GM19351 (cell line): ENCODE data around the gene KCNK13.
"Not testable (repeated sequence)": the region's sequence is repeated elsewhere in the genome, so short reads cannot be mapped to it uniquely, and the experiment has no call there.

Experiments
- ATAC-seq: cut with Tn5 transposase; IDR thresholded peaks from one replicate; pipeline ENCODE4 v1.9.1; 2021; ENCODE audit warnings: mild to moderate bottlenecking, moderate library complexity; ENCODE audit not compliant: unreplicated experiment

KCNK13 gene

GRCh38 chr14:90060965-90061684 lies 669 bp upstream of the KCNK13 start:
- peak; percentile 27 for ATAC-seq

DNA sequence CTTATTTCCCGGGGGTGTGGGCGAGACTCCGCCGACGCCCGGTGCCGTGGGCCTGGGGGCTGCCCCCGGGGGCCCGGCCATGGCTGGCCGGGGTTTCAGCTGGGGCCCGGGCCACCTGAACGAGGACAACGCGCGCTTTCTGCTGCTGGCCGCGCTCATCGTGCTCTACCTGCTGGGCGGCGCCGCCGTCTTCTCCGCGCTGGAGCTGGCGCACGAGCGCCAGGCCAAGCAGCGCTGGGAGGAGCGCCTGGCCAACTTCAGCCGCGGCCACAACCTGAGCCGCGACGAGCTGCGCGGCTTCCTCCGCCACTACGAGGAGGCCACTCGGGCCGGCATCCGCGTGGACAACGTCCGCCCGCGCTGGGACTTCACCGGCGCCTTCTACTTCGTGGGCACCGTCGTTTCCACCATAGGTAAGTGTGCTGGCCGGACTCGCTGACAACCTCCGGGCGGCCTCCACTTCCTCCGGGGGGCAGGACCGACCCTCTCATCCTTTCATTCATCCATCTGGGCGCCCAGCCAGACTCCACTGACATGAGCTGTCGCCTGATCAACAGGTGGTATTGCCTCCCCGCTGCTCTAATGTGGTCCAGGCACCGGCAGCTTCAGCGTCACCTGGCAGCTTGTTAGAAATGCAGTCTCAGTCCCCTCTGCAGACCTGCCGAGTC lies 467 bp downstream of the KCNK13 start:
- no peak for ATAC-seq

GRCh38 chr14:90062822-90063539 lies 1.2 kb downstream of the KCNK13 start:
- no peak for ATAC-seq

GRCh38 chr14:90072350-90072749 lies 10.6 kb downstream of the KCNK13 start:
- ATAC-seq = no peak

DNA sequence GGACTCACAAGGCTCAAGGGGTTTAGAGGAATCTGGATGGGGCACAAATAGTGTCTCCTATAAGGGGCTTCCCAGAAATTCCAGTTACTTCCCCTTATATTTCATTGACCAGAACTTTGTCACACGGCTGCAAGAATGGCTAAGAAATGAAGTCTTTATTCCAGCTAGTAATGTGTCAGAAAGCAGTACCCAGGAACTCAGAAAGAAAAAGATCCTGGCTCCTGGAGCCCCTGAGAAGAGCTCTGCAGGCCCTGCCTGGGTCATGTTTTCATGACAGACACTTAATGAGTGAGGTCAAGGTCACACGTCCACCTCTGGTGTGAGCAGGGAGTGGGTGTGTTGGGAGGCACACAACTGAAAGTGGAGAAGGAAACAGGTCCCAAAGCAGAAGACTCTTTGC lies 17.8 kb downstream of the KCNK13 start:
- ATAC-seq = no peak

DNA sequence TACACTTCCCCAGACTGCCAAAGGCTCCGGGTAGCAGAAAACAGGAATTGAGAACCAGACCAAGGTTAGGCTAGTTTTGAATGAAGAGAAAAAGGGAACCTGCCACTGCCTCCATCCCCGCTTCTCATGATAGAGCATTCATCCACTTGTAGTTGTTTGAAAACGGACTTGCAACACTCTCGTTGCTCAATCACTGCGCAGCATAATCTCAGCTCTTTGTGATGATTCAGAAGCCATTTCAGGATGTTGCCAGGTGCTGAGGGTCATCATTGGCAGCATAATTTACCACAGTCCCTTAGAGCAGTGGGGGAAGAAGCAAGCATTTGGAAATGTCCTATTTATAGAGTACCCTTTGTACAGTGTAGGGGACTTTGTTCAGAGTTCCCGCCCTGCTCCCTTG lies 25.6 kb downstream of the KCNK13 start:
- ATAC-seq = no peak

GRCh38 chr14:90088176-90088575 lies 26.4 kb downstream of the KCNK13 start:
- ATAC-seq = no peak

GRCh38 chr14:90089486-90089885 lies 27.7 kb downstream of the KCNK13 start:
- not testable (repeated sequence) for ATAC-seq

- ATAC-seq = no peak
These were observed 29.6 kb downstream of the KCNK13 start for GRCh38 chr14:90091393-90091792.

GRCh38 chr14:90093942-90094595 lies 32.3 kb downstream of the KCNK13 start:
- no peak for ATAC-seq

GRCh38 chr14:90095096-90095495 lies 33.3 kb downstream of the KCNK13 start:
- no peak for ATAC-seq

DNA sequence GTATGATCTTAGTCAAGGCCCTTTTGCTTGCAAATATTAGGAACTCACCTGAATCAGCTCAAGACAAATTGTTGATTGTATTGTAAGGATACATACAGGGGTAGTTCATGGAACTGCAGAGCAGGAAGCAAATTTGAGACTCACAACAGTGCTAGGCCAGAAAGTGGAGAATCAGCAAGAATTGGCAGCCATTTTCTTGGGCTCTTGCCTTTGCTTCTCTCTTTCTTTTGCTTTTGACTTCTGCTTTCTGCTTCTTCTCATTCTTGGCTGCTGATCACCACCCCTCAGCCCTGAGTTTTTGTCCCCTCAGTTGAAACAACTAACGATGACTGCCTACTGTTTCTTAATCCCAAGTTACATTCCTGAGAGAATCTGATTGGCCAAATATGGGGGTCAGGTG lies 34.8 kb downstream of the KCNK13 start:
- no peak for ATAC-seq

GRCh38 chr14:90103808-90104207 lies 42.0 kb downstream of the KCNK13 start:
- ATAC-seq = no peak

- no peak for ATAC-seq
These were observed 44.0 kb downstream of the KCNK13 start for GRCh38 chr14:90105756-90106155.

GRCh38 chr14:90107789-90108188 lies 46.0 kb downstream of the KCNK13 start:
- ATAC-seq = no peak

GRCh38 chr14:90109858-90110257 lies 48.1 kb downstream of the KCNK13 start:
- ATAC-seq = no peak

DNA sequence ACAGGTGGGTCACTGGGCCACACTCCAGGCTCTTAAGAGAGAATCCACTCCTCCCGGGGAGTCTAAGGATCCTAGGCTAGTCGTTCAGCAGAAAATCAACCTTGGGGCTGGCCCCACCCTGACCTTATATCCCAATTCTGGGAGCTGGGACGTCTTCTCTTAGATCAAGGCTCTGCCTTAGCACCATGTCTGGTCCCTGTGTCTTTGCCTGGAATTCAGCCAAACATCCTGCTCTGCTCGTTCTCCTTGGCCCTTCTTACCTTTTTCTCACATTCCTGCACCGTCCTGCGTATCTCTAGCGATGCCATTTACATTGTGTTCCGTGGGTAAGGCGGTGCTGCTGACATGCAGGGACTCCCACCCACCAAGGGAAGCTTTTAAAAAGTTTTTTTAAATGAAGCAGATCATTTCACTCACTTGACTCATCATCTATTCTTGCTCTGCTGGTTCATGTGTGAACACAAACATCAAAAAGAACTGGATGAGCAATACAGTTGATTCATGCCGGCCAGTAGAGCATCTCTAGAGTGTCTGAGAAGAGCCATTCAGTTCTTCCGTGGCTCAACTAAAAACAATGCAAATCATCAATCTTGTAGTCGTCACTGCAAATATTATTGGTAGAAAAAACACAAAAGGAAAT lies 50.2 kb downstream of the KCNK13 start:
- ATAC-seq = no peak

DNA sequence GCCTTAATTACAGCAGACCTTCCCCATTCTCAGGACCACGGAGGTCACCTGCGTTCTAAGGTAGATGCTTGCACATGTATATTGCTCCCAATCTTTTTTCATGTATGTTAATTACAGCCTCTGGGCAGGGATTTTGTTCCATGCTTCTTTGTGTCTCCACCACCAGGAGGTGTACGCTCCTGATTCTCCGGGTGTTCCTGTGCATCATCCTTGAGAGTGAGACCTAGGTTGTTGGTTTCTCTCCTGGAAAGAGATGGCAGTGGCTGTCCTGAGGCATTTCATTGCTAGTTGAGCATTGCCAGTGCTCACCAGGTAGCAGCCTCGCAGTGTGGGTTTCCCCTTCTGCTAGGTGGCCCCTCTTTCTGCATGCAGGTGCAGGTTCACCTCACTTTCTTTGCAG lies 52.8 kb downstream of the KCNK13 start:
- no peak for ATAC-seq

DNA sequence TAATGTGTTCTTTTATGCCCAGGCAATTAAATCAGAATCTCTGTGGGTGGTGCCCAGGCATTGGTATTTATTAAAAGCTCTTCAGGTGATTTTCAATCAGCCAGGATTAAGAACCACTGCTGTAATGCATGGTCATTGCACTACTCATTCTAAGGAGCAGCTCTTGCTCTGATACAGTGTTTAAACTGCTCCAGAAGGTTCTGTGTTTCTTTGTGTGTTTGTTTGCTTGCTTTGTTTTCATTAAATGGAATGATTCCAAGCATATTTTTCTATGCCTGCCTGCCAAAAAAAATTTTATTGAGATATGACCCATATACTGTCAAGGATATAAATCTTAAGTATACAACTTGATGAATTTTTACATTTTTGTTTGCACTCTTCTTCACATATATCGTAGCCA lies 54.0 kb downstream of the KCNK13 start:
- no peak for ATAC-seq

DNA sequence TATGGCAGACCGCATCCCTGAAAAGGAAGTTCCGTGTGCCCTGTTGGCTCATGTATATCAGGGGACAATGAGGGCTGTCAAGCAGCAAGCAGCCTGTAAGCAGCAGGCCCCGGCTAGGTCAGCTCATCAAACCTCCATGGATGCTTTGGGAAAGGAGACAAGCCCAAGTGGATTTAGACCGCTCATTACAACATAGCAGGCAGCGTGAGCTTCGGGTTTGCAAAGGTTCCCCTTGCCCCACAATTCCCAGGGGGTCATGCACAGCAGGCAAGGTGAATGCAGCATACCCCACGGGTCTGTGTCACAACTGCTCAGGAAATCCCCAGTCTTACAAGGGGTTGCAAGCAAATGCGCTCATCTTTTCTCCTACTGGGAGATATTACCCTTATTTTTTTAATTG lies 54.6 kb downstream of the KCNK13 start:
- ATAC-seq = no peak

- no peak for ATAC-seq
These were observed 56.2 kb downstream of the KCNK13 start for GRCh38 chr14:90118027-90118426.
